Measurements from ENCODE around the gene PCGF5. TPM values are rescaled to one million over a fixed set of nuclear protein-coding genes. Genes with fewer than 3 reads are reported as not detected.
A peak's percentile ranks its signal among the peaks of the same experiment; 100 is the strongest.

PCGF5 gene
- total and polyA plus RNA-seq, 10 of the 15 experiments (the other 5 are each of a cell fraction or from before 2014, with no cell fraction given), result 33.2 to 79.7 (median 50.7) TPM

DNA sequence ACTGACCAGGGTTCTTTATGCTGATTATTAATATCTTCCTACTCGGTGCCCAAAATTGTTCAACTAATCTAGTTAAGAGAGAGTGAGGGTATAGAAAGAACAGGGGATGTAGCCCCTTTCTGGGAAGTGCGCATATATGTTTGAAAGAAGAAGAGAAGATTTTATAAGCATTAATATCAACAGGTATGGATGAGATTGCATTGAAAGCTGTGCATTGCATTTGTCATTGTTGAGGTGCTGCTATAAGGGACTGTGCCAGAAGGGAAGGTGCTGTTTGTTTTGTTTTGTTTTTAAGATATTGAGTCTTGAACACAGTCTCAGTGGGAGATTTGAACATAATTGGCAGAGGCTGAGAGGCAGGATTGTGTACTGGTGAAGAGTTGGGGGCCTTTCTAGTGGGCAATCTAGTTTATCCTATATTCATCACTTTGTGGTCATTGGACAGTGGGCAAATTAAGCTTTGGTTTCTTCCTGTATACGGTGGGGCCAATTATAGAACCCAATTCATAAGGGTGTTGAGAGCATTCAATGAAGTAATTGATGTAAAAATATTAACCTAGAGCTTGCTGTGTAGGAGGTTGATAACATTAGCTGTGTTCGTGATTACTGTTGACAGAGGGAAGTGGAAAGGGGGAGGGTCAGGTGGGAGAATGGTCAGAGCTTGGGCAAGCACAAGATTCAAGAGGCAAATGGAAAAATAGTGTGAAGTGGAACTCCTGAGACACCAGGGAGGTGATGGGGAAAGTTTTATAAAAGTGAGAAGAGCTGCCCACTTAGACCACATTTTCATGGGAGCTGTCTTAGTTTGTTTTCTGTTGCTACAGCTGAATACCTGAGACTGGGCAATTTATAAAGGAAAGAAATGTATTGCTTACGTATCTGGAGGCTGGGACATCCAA, 19.9 kb upstream of the PCGF5 start (continued):
- TF ChIP-seq FOXM1 (IDR thresholded peaks at IDR 0.05; ENCODE audit: low read depth, low read length) (no peak), MTA2 (IDR thresholded peaks at IDR 0.05; ENCODE audit: low read depth) (peak; percentile 78; the same call in 1 of the 2 replicates), NR2F1 (conservative IDR thresholded peaks at IDR 0.05) (no peak), NRF1 (conservative IDR thresholded peaks at IDR 0.05; ENCODE audit: low read depth, low read length) (no peak), CEBPB (IDR thresholded peaks at IDR 0.05; ENCODE audit: borderline replicate concordance in 1 of 2, low read depth in 2 of 2, low read length in 2 of 2) (0 out of 4 replicates have a peak, but pooled peaks of 1 of the 2 experiments have one; percentile 24), WRNIP1 (IDR thresholded peaks at IDR 0.05; ENCODE audit: borderline replicate concordance, low read depth, low read length) (no peak), MEF2A (IDR thresholded peaks at IDR 0.05; ENCODE audit: insufficient read depth, low read depth, low read length) (0 out of 2 replicates have a peak, but pooled peaks have one; percentile 48), RUNX3 (IDR thresholded peaks at IDR 0.05; ENCODE audit: low read length) (peak; percentile 62), NKRF (conservative IDR thresholded peaks at IDR 0.05) (no peak), NFIC (IDR thresholded peaks at IDR 0.05; ENCODE audit: low read depth, low read length) (peak; percentile 55), BHLHE40 (IDR thresholded peaks at IDR 0.05; ENCODE audit: borderline replicate concordance in 1 of 2, low read depth in 2 of 2, low read length in 1 of 2) (0 out of 4 replicates have a peak, but pooled peaks of 1 of the 2 experiments have one; percentile 13), ZSCAN29 (IDR thresholded peaks at IDR 0.05) (no peak), HCFC1 (IDR thresholded peaks at IDR 0.05; ENCODE audit: low read length) (no peak), ZNF687 (IDR thresholded peaks at IDR 0.05) (peak; percentile 26; the same call in 1 of the 2 replicates), HDGF (IDR thresholded peaks at IDR 0.05) (peak; percentile 62; the same call in 1 of the 2 replicates), SMAD1 (IDR thresholded peaks at IDR 0.05; ENCODE audit: low read depth, partially characterized antibody) (no peak), ATF3 (IDR thresholded peaks at IDR 0.05; ENCODE audit: borderline replicate concordance, extremely low read depth, low read depth, low read length) (no peak), BACH1 (IDR thresholded peaks at IDR 0.05; ENCODE audit: borderline replicate concordance) (no peak), CREM (IDR thresholded peaks at IDR 0.05; ENCODE audit: low read depth) (no peak)
- TF ChIP-seq, protein P1, sequence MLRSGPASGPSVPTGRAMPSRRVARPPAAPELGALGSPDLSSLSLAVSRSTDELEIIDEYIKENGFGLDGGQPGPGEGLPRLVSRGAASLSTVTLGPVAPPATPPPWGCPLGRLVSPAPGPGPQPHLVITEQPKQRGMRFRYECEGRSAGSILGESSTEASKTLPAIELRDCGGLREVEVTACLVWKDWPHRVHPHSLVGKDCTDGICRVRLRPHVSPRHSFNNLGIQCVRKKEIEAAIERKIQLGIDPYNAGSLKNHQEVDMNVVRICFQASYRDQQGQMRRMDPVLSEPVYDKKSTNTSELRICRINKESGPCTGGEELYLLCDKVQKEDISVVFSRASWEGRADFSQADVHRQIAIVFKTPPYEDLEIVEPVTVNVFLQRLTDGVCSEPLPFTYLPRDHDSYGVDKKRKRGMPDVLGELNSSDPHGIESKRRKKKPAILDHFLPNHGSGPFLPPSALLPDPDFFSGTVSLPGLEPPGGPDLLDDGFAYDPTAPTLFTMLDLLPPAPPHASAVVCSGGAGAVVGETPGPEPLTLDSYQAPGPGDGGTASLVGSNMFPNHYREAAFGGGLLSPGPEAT (IDR thresholded peaks at IDR 0.05; ENCODE audit: low read depth), result peak; percentile 67

Data from GM12878 (cell line).